OCI-M1 (cell line): ENCODE results near the gene PGM5.
"Not testable (repeated sequence)": the region's sequence is repeated elsewhere in the genome, so short reads cannot be mapped to it uniquely, and the experiment has no call there.

Source experiments
- DNase-seq: peaks from one replicate; lab custom pipeline; 2025; lab: John Stamatoyannopoulos, UW

Gene PGM5

GRCh38 chr9:68377723-68378122 is 21.3 kb downstream of the PGM5 start:
- DNase-seq, result not testable (repeated sequence)

GRCh38 chr9:68383894-68384293 is 27.5 kb downstream of the PGM5 start:
- DNase-seq, result not testable (repeated sequence)

GRCh38 chr9:68389558-68389957 is 33.1 kb downstream of the PGM5 start:
- DNase-seq, result not testable (repeated sequence)

GRCh38 chr9:68390737-68391136 is 34.3 kb downstream of the PGM5 start:
- not testable (repeated sequence) for DNase-seq

GRCh38 chr9:68396411-68397094 is 40.1 kb downstream of the PGM5 start:
- DNase-seq, result not testable (repeated sequence)

GRCh38 chr9:68397095-68397423 is 40.6 kb downstream of the PGM5 start:
- DNase-seq, result not testable (repeated sequence)

- DNase-seq, result not testable (repeated sequence)
Observed at GRCh38 chr9:68397796-68398195, 41.4 kb downstream of the PGM5 start.

GRCh38 chr9:68398324-68398723 is 41.9 kb downstream of the PGM5 start:
- DNase-seq, result not testable (repeated sequence)

GRCh38 chr9:68404421-68405185 is 48.2 kb downstream of the PGM5 start:
- not testable (repeated sequence) for DNase-seq

GRCh38 chr9:68411865-68412264 is 55.5 kb downstream of the PGM5 start:
- not testable (repeated sequence) for DNase-seq

GRCh38 chr9:68412754-68413153 is 56.3 kb downstream of the PGM5 start:
- not testable (repeated sequence) for DNase-seq

- DNase-seq, result not testable (repeated sequence)
Observed at GRCh38 chr9:68415065-68415464, 58.7 kb downstream of the PGM5 start.

- DNase-seq, result peak; percentile 78
Observed at GRCh38 chr9:68416936-68417564, 60.6 kb downstream of the PGM5 start.

GRCh38 chr9:68417762-68418161 is 61.4 kb downstream of the PGM5 start:
- no peak for DNase-seq

GRCh38 chr9:68418259-68418845 is 61.9 kb downstream of the PGM5 start:
- no peak for DNase-seq

- no peak for DNase-seq
Observed at GRCh38 chr9:68419901-68420300, 63.5 kb downstream of the PGM5 start.

GRCh38 chr9:68426755-68427154 is 70.3 kb downstream of the PGM5 start:
- DNase-seq, result no peak

GRCh38 chr9:68427216-68427977 is 71.0 kb downstream of the PGM5 start:
- DNase-seq, result no peak

GRCh38 chr9:68428481-68428880 is 72.1 kb downstream of the PGM5 start:
- DNase-seq, result no peak

- DNase-seq, result no peak
Observed at GRCh38 chr9:68429631-68430030, 73.2 kb downstream of the PGM5 start.

GRCh38 chr9:68431307-68431706 is 74.9 kb downstream of the PGM5 start:
- no peak for DNase-seq
